Measurements from ENCODE around the gene XRCC2.
"Not testable (repeated sequence)": the region's sequence is repeated elsewhere in the genome, so short reads cannot be mapped to it uniquely, and the experiment has no call there.

- TF ChIP-seq CTCF (IDR thresholded peaks at IDR 0.05; ENCODE audit: insufficient read depth, low read length); POLR2AphosphoS5 (IDR thresholded peaks at IDR 0.05; ENCODE audit: low read depth); GABPA (IDR thresholded peaks at IDR 0.05; ENCODE audit: low read depth): not testable (repeated sequence)
- TF ChIP-seq, protein P1, sequence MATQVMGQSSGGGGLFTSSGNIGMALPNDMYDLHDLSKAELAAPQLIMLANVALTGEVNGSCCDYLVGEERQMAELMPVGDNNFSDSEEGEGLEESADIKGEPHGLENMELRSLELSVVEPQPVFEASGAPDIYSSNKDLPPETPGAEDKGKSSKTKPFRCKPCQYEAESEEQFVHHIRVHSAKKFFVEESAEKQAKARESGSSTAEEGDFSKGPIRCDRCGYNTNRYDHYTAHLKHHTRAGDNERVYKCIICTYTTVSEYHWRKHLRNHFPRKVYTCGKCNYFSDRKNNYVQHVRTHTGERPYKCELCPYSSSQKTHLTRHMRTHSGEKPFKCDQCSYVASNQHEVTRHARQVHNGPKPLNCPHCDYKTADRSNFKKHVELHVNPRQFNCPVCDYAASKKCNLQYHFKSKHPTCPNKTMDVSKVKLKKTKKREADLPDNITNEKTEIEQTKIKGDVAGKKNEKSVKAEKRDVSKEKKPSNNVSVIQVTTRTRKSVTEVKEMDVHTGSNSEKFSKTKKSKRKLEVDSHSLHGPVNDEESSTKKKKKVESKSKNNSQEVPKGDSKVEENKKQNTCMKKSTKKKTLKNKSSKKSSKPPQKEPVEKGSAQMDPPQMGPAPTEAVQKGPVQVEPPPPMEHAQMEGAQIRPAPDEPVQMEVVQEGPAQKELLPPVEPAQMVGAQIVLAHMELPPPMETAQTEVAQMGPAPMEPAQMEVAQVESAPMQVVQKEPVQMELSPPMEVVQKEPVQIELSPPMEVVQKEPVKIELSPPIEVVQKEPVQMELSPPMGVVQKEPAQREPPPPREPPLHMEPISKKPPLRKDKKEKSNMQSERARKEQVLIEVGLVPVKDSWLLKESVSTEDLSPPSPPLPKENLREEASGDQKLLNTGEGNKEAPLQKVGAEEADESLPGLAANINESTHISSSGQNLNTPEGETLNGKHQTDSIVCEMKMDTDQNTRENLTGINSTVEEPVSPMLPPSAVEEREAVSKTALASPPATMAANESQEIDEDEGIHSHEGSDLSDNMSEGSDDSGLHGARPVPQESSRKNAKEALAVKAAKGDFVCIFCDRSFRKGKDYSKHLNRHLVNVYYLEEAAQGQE (IDR thresholded peaks at IDR 0.05; ENCODE audit: insufficient replicate concordance, low read depth) = not testable (repeated sequence)
Observed at GRCh38 chr7:152646579-152646978, 29.4 kb downstream of the XRCC2 start.

All from HL-60 (cell line).